Mucosa of gallbladder (tissue), 1 donor: Measurements from ENCODE around the gene BMPR1B. TPM values are rescaled to one million over a fixed set of nuclear protein-coding genes. Genes with fewer than 3 reads are reported as not detected.
"Not testable (repeated sequence)": the region's sequence is repeated elsewhere in the genome, so short reads cannot be mapped to it uniquely, and the experiment has no call there.

Experiments
- DNase-seq: peaks from one replicate; pipeline ENCODE4 v3.0.0-alpha.2; 2020; ENCODE audit warnings: low spot score
- total RNA-seq: library from RNA; stranded (reverse); gene quantifications from one replicate; pipeline ENCODE4 v1.2.1, GENCODE V29; 2021
- donor health status: DM: no; HTN: no; CAD: no.

Gene BMPR1B
- total RNA-seq, 1 donor from 2014 or later, result 9.7 TPM

- not testable (repeated sequence) for DNase-seq
These were observed 381.7 kb downstream of the BMPR1B start for GRCh38 chr4:95139424-95139823.

- DNase-seq, result no peak
These were observed 383.6 kb downstream of the BMPR1B start for GRCh38 chr4:95141361-95141760.

GRCh38 chr4:95142932-95143331 lies 385.2 kb downstream of the BMPR1B start:
- DNase-seq, result no peak

GRCh38 chr4:95151255-95151654 lies 393.5 kb downstream of the BMPR1B start:
- no peak for DNase-seq

- no peak for DNase-seq
These were observed 395.4 kb downstream of the BMPR1B start for GRCh38 chr4:95153182-95153581.

GRCh38 chr4:95155759-95156451 lies 398.1 kb downstream of the BMPR1B start:
- no peak for DNase-seq

GRCh38 chr4:95156452-95156765 lies 398.7 kb downstream of the BMPR1B start:
- DNase-seq, result no peak

GRCh38 chr4:95157596-95157995 lies 399.8 kb downstream of the BMPR1B start:
- DNase-seq, result no peak

- DNase-seq, result no peak
These were observed 400.3 kb downstream of the BMPR1B start for GRCh38 chr4:95158045-95158444.

GRCh38 chr4:95158626-95159025 lies 400.9 kb downstream of the BMPR1B start:
- DNase-seq, result no peak

GRCh38 chr4:95159384-95159783 lies 401.6 kb downstream of the BMPR1B start:
- no peak for DNase-seq

- no peak for DNase-seq
These were observed 404.2 kb downstream of the BMPR1B start for GRCh38 chr4:95161781-95162469.

- DNase-seq, result no peak
These were observed 405.1 kb downstream of the BMPR1B start for GRCh38 chr4:95162867-95163266.

- peak; percentile 48 for DNase-seq
These were observed 408.3 kb downstream of the BMPR1B start for GRCh38 chr4:95165926-95166524.

- no peak for DNase-seq
These were observed 410.1 kb downstream of the BMPR1B start for GRCh38 chr4:95167805-95168204.

- DNase-seq, result no peak
These were observed 412.4 kb downstream of the BMPR1B start for GRCh38 chr4:95170176-95170575.

- DNase-seq, result not testable (repeated sequence)
These were observed 413.6 kb downstream of the BMPR1B start for GRCh38 chr4:95171377-95171776.

- DNase-seq, result no peak
These were observed 421.2 kb downstream of the BMPR1B start for GRCh38 chr4:95178938-95179337.

GRCh38 chr4:95180531-95181242 lies 422.9 kb downstream of the BMPR1B start:
- DNase-seq, result no peak

- DNase-seq, result no peak
These were observed 423.7 kb downstream of the BMPR1B start for GRCh38 chr4:95181243-95181995.

GRCh38 chr4:95181996-95182306 lies 424.2 kb downstream of the BMPR1B start:
- DNase-seq, result no peak
